ENCODE measurements around the gene CRAMP1.

- TF ChIP-seq EZH2 (IDR thresholded peaks at IDR 0.05; ENCODE audit: insufficient read depth, poor library complexity, severe bottlenecking) (no peak), EZH2phosphoT487 (IDR thresholded peaks at IDR 0.05; ENCODE audit: insufficient read depth, low read depth) (no peak)
Observed at GRCh38 chr16:1674751-1675664, 62.8 kb downstream of the CRAMP1 start.

Measured in GM23248 (cell line).